Measurements from ENCODE around the gene MID1. TPM values are rescaled to one million over a fixed set of nuclear protein-coding genes. Genes with fewer than 3 reads are reported as not detected.
"Not testable (repeated sequence)": the region's sequence is repeated elsewhere in the genome, so short reads cannot be mapped to it uniquely, and the experiment has no call there.

Gene MID1
- total RNA-seq, 1 donor from 2014 or later: 31.2 TPM

GRCh38 chrX:10589098-10589497, 31.3 kb downstream of the MID1 start:
- Histone ChIP-seq H3K4me2 (ENCODE audit: low read length) (no peak overlapping the region), H3K79me2 (ENCODE audit: insufficient read depth, low read length) (peaks cover 42% of the 10 kb centered on the region), H3K4me1 (ENCODE audit: insufficient read depth, low read length) (no peaks in the 10 kb centered on the region), H3K27ac (ENCODE audit: low read depth, low read length) (no peak overlapping the region), H3K4me3 (ENCODE audit: insufficient read depth, low read depth, low read length) (no peak overlapping the region), H4K20me1 (ENCODE audit: insufficient read depth, low read length) (no peaks in the 10 kb centered on the region), H3K9me3 (ENCODE audit: insufficient read depth, low read depth, low read length) (no peaks in the 10 kb centered on the region), H3K36me3 (ENCODE audit: insufficient read depth, low read length) (no peaks in the 10 kb centered on the region), H2AFZ (ENCODE audit: low read depth, low read length) (no peak overlapping the region), H3K9ac (ENCODE audit: low read length) (no peak overlapping the region), H3K27me3 (ENCODE audit: insufficient read depth, low read length) (no peaks in the 10 kb centered on the region)
- TF ChIP-seq CTCF (IDR thresholded peaks at IDR 0.05; ENCODE audit: insufficient read depth, low read depth, low read length) (no peak), EZH2 (IDR thresholded peaks at IDR 0.05; ENCODE audit: insufficient read depth, low read length) (no peak)
- Mint-ChIP-seq H3K27ac (ENCODE audit: unreplicated experiment) (no peak overlapping the region), H3K9me3 (ENCODE audit: unreplicated experiment) (peaks cover 8% of the 10 kb centered on the region), H3K27me3 (ENCODE audit: low read depth, unreplicated experiment) (no peaks in the 10 kb centered on the region), H3K4me1 (ENCODE audit: low read depth, unreplicated experiment) (peaks cover 3% of the 10 kb centered on the region), H3K36me3 (ENCODE audit: low read depth, unreplicated experiment) (peaks cover 13% of the 10 kb centered on the region), H3K4me3 (ENCODE audit: unreplicated experiment) (no peak overlapping the region)
- DNase-seq (ENCODE audit: low read depth): no peak
- no peak for FAIRE-seq

GRCh38 chrX:10584882-10585281, 35.5 kb downstream of the MID1 start:
- not testable (repeated sequence) for DNase-seq (ENCODE audit: low read depth); H3K4me1 Mint-ChIP-seq (ENCODE audit: low read depth, unreplicated experiment)
- H3K9me3 Mint-ChIP-seq (ENCODE audit: unreplicated experiment): peaks cover 15% of the 10 kb centered on the region

GRCh38 chrX:10582945-10583344, 37.4 kb downstream of the MID1 start:
- Mint-ChIP-seq H3K4me1 (ENCODE audit: low read depth, unreplicated experiment) (peaks cover 22% of the 10 kb centered on the region), H3K36me3 (ENCODE audit: low read depth, unreplicated experiment) (peaks cover 7% of the 10 kb centered on the region), H3K27me3 (ENCODE audit: low read depth, unreplicated experiment) (no peaks in the 10 kb centered on the region), H3K9me3 (ENCODE audit: unreplicated experiment) (peaks cover 15% of the 10 kb centered on the region), H3K4me3 (ENCODE audit: unreplicated experiment) (no peak overlapping the region), H3K27ac (ENCODE audit: unreplicated experiment) (no peak overlapping the region)
- Histone ChIP-seq H3K36me3 (ENCODE audit: insufficient read depth, low read length) (no peaks in the 10 kb centered on the region), H3K9me3 (ENCODE audit: insufficient read depth, low read depth, low read length) (peaks cover 2% of the 10 kb centered on the region), H3K27ac (ENCODE audit: low read depth, low read length) (no peak overlapping the region), H4K20me1 (ENCODE audit: insufficient read depth, low read length) (no peaks in the 10 kb centered on the region), H2AFZ (ENCODE audit: low read depth, low read length) (no peak overlapping the region), H3K4me1 (ENCODE audit: insufficient read depth, low read length) (peaks cover 9% of the 10 kb centered on the region), H3K4me3 (ENCODE audit: insufficient read depth, low read depth, low read length) (no peak overlapping the region), H3K27me3 (ENCODE audit: insufficient read depth, low read length) (no peaks in the 10 kb centered on the region), H3K4me2 (ENCODE audit: low read length) (no peak overlapping the region), H3K9ac (ENCODE audit: low read length) (no peak overlapping the region), H3K79me2 (ENCODE audit: insufficient read depth, low read length) (peaks cover 42% of the 10 kb centered on the region)
- FAIRE-seq (no peak), DNase-seq (ENCODE audit: low read depth) (peak; percentile 67)
- TF ChIP-seq EZH2 (IDR thresholded peaks at IDR 0.05; ENCODE audit: insufficient read depth, low read length) (no peak), CTCF (IDR thresholded peaks at IDR 0.05; ENCODE audit: insufficient read depth, low read depth, low read length) (no peak)

More at GRCh38 chrX:10584882-10585281, 35.5 kb downstream of the MID1 start:
- not testable (repeated sequence) for H3K9ac ChIP-seq (ENCODE audit: low read length); FAIRE-seq; H3K27me3 Mint-ChIP-seq (ENCODE audit: low read depth, unreplicated experiment); H3K4me2 ChIP-seq (ENCODE audit: low read length); H3K4me3 ChIP-seq (ENCODE audit: insufficient read depth, low read depth, low read length); H3K4me1 ChIP-seq (ENCODE audit: insufficient read depth, low read length); H3K27ac ChIP-seq (ENCODE audit: low read depth, low read length); H3K4me3 Mint-ChIP-seq (ENCODE audit: unreplicated experiment); H3K9me3 ChIP-seq (ENCODE audit: insufficient read depth, low read depth, low read length); H3K27me3 ChIP-seq (ENCODE audit: insufficient read depth, low read length); H2AFZ ChIP-seq (ENCODE audit: low read depth, low read length); H3K36me3 ChIP-seq (ENCODE audit: insufficient read depth, low read length); H4K20me1 ChIP-seq (ENCODE audit: insufficient read depth, low read length); H3K27ac Mint-ChIP-seq (ENCODE audit: unreplicated experiment)
- peaks cover 41% of the 10 kb centered on the region for H3K79me2 ChIP-seq (ENCODE audit: insufficient read depth, low read length)
- peaks cover 13% of the 10 kb centered on the region for H3K36me3 Mint-ChIP-seq (ENCODE audit: low read depth, unreplicated experiment)

All from astrocyte (in vitro differentiated cells and primary cell).